Fibroblast of lung (primary cell): ENCODE measurements around the gene CEP164.

Experiments used
- CTCF ChIP-seq, 2 donors: IDR thresholded peaks in 1 of 2; conservative IDR thresholded peaks in 1 of 2; 1 replicate in 1 of 2; 2 replicates in 1 of 2; pipeline ENCODE4 v1.5.1; 2011 to 2012; ENCODE audit warnings: low read length in 2 of 2, control low read depth in 1 of 2, inconsistent platforms in 1 of 2, low read depth in 1 of 2, mild to moderate bottlenecking in 1 of 2
- EZH2 ChIP-seq: IDR thresholded peaks from 2 replicates; pipeline ENCODE4 v1.5.1; 2012; ENCODE audit warnings: low read length, control low read depth, mild to moderate bottlenecking; ENCODE audit errors: missing control alignments

- no peak for TF ChIP-seq CTCF (conservative IDR thresholded peaks at IDR 0.05 in 1 of 2, IDR thresholded peaks at IDR 0.05 in 1 of 2; ENCODE audit: low read depth in 1 of 2, low read length in 2 of 2)
- no peak for TF ChIP-seq EZH2
Measured at GRCh38 chr11:117380676-117381075, 53.0 kb downstream of the CEP164 start.
